Rectal smooth muscle tissue (tissue), 1 donor: ENCODE data around the gene CHRNB2.

ENCODE experiments used
- H3K27ac ChIP-seq: one replicate; pipeline ENCODE4 v1.7.0; 2013; ENCODE audit warnings: low read depth, low read length, inconsistent platforms
- H3K27me3 ChIP-seq: one replicate; pipeline ENCODE4 v1.7.0; 2013; ENCODE audit warnings: low read length; ENCODE audit not compliant: control insufficient read depth, insufficient read depth
- H3K36me3 ChIP-seq: one replicate; pipeline ENCODE4 v1.7.0; 2013; ENCODE audit warnings: low read length; ENCODE audit not compliant: control insufficient read depth, insufficient read depth
- H3K4me1 ChIP-seq: one replicate; pipeline ENCODE4 v1.7.0; 2013; ENCODE audit warnings: low read length; ENCODE audit not compliant: control insufficient read depth, insufficient read depth
- H3K4me3 ChIP-seq: one replicate; pipeline ENCODE4 v1.7.0; 2013; ENCODE audit warnings: low read length
- H3K9ac ChIP-seq: one replicate; pipeline ENCODE4 v1.7.0; 2013; ENCODE audit warnings: low read length

CHRNB2 gene

DNA sequence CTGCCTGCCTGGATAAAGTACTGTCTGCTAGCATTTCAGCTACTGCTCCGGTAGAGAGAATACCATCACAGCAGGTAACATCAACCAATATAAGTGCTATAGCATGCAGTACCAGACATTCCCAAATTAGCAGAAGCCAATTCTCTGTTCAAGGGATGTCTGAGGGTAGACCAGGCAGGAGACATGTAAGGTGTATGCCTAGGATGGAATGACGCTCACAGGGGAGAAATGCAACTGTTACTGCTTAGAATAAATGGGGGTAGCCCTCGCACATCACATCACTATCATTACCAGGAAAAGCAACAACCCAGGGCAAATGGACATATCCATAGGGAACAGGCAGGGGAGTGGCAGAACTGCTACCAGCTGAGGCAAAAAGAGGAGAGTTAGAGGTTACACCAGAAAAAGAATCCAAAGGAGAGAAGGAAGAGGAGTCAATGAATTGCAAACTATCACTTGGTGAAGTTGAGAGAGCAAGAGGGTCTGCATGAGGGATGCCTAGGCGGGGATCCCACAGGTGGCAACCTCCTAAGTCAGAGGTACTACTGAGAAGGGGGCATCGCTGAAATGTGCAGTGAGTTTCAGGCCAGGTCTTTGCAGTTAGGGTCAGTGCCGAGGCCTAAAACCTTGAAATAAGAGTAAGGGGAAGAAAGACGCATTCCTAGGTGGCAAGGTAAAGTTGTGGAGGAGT is 10.2 kb upstream of the CHRNB2 start:
- Histone ChIP-seq H3K4me3 (peak overlapping the region; percentile 80), H3K36me3 (peaks cover 22% of the 10 kb centered on the region), H3K27ac (no peak overlapping the region), H3K9ac (peak overlapping the region; percentile 35), H3K4me1 (peaks cover 31% of the 10 kb centered on the region), H3K27me3 (no peaks in the 10 kb centered on the region)

- no peaks in the 10 kb centered on the region for H3K27me3 ChIP-seq
- H3K4me1 ChIP-seq: peaks cover 30% of the 10 kb centered on the region
- peaks cover 18% of the 10 kb centered on the region for H3K36me3 ChIP-seq
- peak within 1 kb of the TSS; percentile 96 for H3K4me3 ChIP-seq
- H3K9ac ChIP-seq: peak within 1 kb of the TSS; percentile 49
- peak within 1 kb of the TSS; percentile 88 for H3K27ac ChIP-seq
These were observed 9.4 kb upstream of the CHRNB2 start, which contains the start of gene UBE2Q1 for GRCh38 chr1:154557939-154558719. Gene UBE2Q1, minus strand, starts transcription at chr1:154558662. Its CDS starts 109 bp downstream, at chr1:154558553.

DNA sequence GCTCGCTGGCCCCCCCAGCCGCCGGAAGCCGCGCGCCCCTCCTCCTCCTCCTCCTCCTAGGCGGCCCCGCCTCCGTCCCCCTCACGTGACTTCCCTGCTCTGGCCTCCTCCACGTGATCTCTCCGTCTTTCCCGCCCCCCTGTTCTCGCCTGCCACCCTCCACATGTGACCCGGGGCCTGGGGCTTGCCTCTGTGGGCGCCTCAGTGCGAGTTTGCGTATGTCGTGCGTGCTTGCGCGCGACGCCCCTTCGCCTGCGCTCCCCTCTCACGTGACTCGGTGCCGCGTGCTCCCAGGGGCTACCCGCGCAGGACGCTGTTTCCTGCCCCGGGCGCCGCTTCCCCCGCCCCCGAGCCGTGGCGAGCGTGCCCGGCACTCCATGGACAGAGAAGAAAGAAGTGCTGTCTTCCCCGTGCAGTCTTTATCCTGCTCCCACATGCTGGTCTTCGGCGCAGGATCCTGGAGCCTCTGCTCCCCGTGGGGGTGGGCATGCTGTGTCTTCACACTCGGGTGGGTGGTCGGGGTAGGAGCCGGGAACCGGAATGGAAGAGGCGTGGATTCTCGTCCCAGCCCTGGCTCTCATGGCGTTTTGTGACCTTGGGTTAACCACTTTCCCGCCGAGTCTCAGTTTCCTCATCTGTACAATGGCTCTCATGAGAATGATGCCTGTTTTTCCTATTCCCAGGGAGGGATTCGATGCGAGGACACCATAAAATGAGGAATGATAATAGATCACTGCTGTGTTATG is 8.7 kb upstream of the CHRNB2 start:
- Histone ChIP-seq H3K4me3 (peak overlapping the region; percentile 96), H3K36me3 (peaks cover 11% of the 10 kb centered on the region), H3K4me1 (peaks cover 22% of the 10 kb centered on the region), H3K9ac (peak overlapping the region; percentile 49), H3K27me3 (no peaks in the 10 kb centered on the region), H3K27ac (peak overlapping the region; percentile 88)

- Histone ChIP-seq H3K9ac (peak overlapping the region; percentile 49), H3K4me3 (peak overlapping the region; percentile 96), H3K27ac (peak overlapping the region; percentile 88), H3K36me3 (peaks cover 7% of the 10 kb centered on the region), H3K4me1 (peaks cover 21% of the 10 kb centered on the region), H3K27me3 (no peaks in the 10 kb centered on the region)
These were observed 8.0 kb upstream of the CHRNB2 start for GRCh38 chr1:154559466-154560044.

- no peaks in the 10 kb centered on the region for H3K36me3 ChIP-seq
- no peak overlapping the region for H3K4me3 ChIP-seq
- peaks cover 9% of the 10 kb centered on the region for H3K27me3 ChIP-seq
- H3K4me1 ChIP-seq: no peaks in the 10 kb centered on the region
- H3K9ac ChIP-seq: no peak overlapping the region
- H3K27ac ChIP-seq: no peak overlapping the region
These were observed 1.7 kb upstream of the CHRNB2 start for GRCh38 chr1:154565876-154566275.

GRCh38 chr1:154568157-154568815 is 708 bp downstream of the CHRNB2 start:
- H3K36me3 ChIP-seq: no peaks in the 10 kb centered on the region
- no peak overlapping the region for H3K9ac ChIP-seq
- peaks cover 9% of the 10 kb centered on the region for H3K27me3 ChIP-seq
- H3K4me3 ChIP-seq: peak overlapping the region; percentile 13
- no peaks in the 10 kb centered on the region for H3K4me1 ChIP-seq
- no peak overlapping the region for H3K27ac ChIP-seq

DNA sequence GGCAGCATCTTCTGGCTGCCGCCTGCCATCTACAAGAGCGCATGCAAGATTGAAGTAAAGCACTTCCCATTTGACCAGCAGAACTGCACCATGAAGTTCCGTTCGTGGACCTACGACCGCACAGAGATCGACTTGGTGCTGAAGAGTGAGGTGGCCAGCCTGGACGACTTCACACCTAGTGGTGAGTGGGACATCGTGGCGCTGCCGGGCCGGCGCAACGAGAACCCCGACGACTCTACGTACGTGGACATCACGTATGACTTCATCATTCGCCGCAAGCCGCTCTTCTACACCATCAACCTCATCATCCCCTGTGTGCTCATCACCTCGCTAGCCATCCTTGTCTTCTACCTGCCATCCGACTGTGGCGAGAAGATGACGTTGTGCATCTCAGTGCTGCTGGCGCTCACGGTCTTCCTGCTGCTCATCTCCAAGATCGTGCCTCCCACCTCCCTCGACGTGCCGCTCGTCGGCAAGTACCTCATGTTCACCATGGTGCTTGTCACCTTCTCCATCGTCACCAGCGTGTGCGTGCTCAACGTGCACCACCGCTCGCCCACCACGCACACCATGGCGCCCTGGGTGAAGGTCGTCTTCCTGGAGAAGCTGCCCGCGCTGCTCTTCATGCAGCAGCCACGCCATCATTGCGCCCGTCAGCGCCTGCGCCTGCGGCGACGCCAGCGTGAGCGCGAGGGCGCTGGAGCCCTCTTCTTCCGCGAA is 3.8 kb downstream of the CHRNB2 start:
- H3K4me3 ChIP-seq: no peak overlapping the region
- no peak overlapping the region for H3K9ac ChIP-seq
- no peaks in the 10 kb centered on the region for H3K4me1 ChIP-seq
- no peaks in the 10 kb centered on the region for H3K36me3 ChIP-seq
- no peak overlapping the region for H3K27ac ChIP-seq
- H3K27me3 ChIP-seq: peaks cover 9% of the 10 kb centered on the region

- peaks cover 9% of the 10 kb centered on the region for H3K27me3 ChIP-seq
These were observed 4.3 kb downstream of the CHRNB2 start for GRCh38 chr1:154571964-154572288.

GRCh38 chr1:154572468-154573167 is 5.0 kb downstream of the CHRNB2 start:
- H3K9ac ChIP-seq: no peak overlapping the region
- H3K4me1 ChIP-seq: no peaks in the 10 kb centered on the region
- no peak overlapping the region for H3K4me3 ChIP-seq
- no peak overlapping the region for H3K27ac ChIP-seq
- H3K27me3 ChIP-seq: peaks cover 5% of the 10 kb centered on the region
- no peaks in the 10 kb centered on the region for H3K36me3 ChIP-seq

More at GRCh38 chr1:154571964-154572288, 4.3 kb downstream of the CHRNB2 start:
- H3K4me3 ChIP-seq: no peak overlapping the region
- no peaks in the 10 kb centered on the region for H3K4me1 ChIP-seq
- no peak overlapping the region for H3K27ac ChIP-seq
- no peak overlapping the region for H3K9ac ChIP-seq
- H3K36me3 ChIP-seq: no peaks in the 10 kb centered on the region

DNA sequence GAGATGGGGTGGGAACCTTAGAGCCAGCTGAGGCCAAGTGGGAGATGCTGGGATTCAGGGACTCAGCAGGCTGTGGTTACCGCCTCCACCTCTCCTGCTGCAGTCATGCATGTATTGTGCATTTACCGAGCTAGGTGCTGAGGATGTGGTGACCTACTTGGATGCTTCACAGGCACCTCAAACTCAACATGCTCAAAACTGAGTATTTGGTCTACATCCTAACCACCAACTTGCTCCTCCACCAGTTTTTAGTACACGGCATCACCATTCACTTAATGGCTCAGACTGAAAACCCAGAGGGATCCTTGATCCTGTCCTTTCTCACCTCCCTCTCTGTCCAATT is 5.6 kb downstream of the CHRNB2 start:
- no peaks in the 10 kb centered on the region for H3K4me1 ChIP-seq
- H3K27ac ChIP-seq: no peak overlapping the region
- H3K36me3 ChIP-seq: no peaks in the 10 kb centered on the region
- peaks cover 3% of the 10 kb centered on the region for H3K27me3 ChIP-seq
- H3K4me3 ChIP-seq: no peak overlapping the region
- no peak overlapping the region for H3K9ac ChIP-seq

DNA sequence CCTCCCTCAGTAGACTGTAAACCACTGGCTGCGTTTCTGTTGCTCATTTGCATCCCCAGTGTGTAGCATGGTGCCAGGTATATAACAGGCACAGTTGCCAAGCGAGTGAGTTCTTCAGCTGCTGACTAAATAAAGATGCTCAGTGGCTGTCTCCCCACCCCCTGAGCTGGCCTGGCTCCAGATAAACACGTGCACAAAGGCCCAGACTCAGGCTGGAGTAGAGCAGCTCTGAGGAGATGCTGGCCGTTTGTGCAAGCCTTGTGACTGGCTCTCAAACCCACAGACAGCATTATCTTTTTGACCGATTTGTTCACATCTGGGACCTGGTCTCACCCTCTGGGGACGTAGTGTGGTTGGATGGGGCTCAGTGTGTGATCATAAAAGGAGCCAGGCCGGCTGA is 7.1 kb downstream of the CHRNB2 start:
- no peaks in the 10 kb centered on the region for H3K4me1 ChIP-seq
- H3K36me3 ChIP-seq: peaks cover 6% of the 10 kb centered on the region
- no peak overlapping the region for H3K27ac ChIP-seq
- no peak overlapping the region for H3K9ac ChIP-seq
- no peak overlapping the region for H3K4me3 ChIP-seq
- H3K27me3 ChIP-seq: no peaks in the 10 kb centered on the region
